Measurements from ENCODE around the gene CALR. TPM values are rescaled to one million over a fixed set of nuclear protein-coding genes. Genes with fewer than 3 reads are reported as not detected.
"Not testable (repeated sequence)": the region's sequence is repeated elsewhere in the genome, so short reads cannot be mapped to it uniquely, and the experiment has no call there.

The CALR gene
- total and polyA plus RNA-seq, 2 donors (not counting 1 experiment from before 2014, with no cell fraction given) = 1,447 to 2,757 TPM

GRCh38 chr19:12948612-12949362 lies 10.4 kb downstream of the CALR start:
- no peaks in the 10 kb centered on the region for H3K27me3 ChIP-seq (ENCODE audit: control insufficient read depth, insufficient read depth, low read length)
- no peaks in the 10 kb centered on the region for H3K9me3 ChIP-seq (ENCODE audit: control insufficient read depth, insufficient read depth, low read depth, low read length)
- H3K4me3 ChIP-seq (replicated peaks in 1 of 4; ENCODE audit: control extremely low read depth in 1 of 4, insufficient read depth in 1 of 4, low read depth in 3 of 4, low read length in 4 of 4) = no peak overlapping the region
- no peak for DNase-seq (ENCODE audit: low read depth in 2 of 2)
- H4K20me1 ChIP-seq (ENCODE audit: control insufficient read depth, extremely low read depth, insufficient read depth, low read length) = no peaks in the 10 kb centered on the region
- peaks cover 20% of the 10 kb centered on the region for H3K4me1 ChIP-seq (ENCODE audit: control insufficient read depth, extremely low read depth, insufficient read depth, low read length)
- no peak overlapping the region for H3K9ac ChIP-seq (ENCODE audit: insufficient read depth, low read length)
- no peak overlapping the region for H3K4me2 ChIP-seq (ENCODE audit: extremely low read depth, insufficient read depth, low read length)
- H3K36me3 ChIP-seq (ENCODE audit: control insufficient read depth, insufficient read depth, low read length) = peaks cover 40% of the 10 kb centered on the region
- H3K79me2 ChIP-seq (ENCODE audit: control insufficient read depth, insufficient read depth, low read length) = peaks cover 36% of the 10 kb centered on the region
- H2AFZ ChIP-seq (ENCODE audit: low read length) = no peak overlapping the region
- H3K27ac ChIP-seq (ENCODE audit: insufficient read depth, low read length) = peak overlapping the region; percentile 24
- TF ChIP-seq EZH2 (IDR thresholded peaks at IDR 0.05; ENCODE audit: low read length, missing control alignments) = no peak
- no peak for TF ChIP-seq CTCF (conservative IDR thresholded peaks at IDR 0.05 in 1 of 2, IDR thresholded peaks at IDR 0.05 in 1 of 2; ENCODE audit: low read depth in 1 of 2, low read length in 2 of 2)

- no peak for DNase-seq (ENCODE audit: low read depth in 2 of 2)
- H3K27ac ChIP-seq (ENCODE audit: insufficient read depth, low read length) = peak overlapping the region; percentile 37
These were observed 11.2 kb downstream of the CALR start for GRCh38 chr19:12949363-12950283.

GRCh38 chr19:12952050-12952449 lies 13.6 kb downstream of the CALR start:
- peak overlapping the region; percentile 82 for H3K27ac ChIP-seq (ENCODE audit: insufficient read depth, low read length)
- not testable (repeated sequence) for H3K9ac ChIP-seq (ENCODE audit: insufficient read depth, low read length)

More at GRCh38 chr19:12949363-12950283, 11.2 kb downstream of the CALR start:
- Histone ChIP-seq H3K27me3 (ENCODE audit: control insufficient read depth, insufficient read depth, low read length) (no peaks in the 10 kb centered on the region), H3K4me3 (replicated peaks in 1 of 4; ENCODE audit: control extremely low read depth in 1 of 4, insufficient read depth in 1 of 4, low read depth in 3 of 4, low read length in 4 of 4) (no peak overlapping the region), H4K20me1 (ENCODE audit: control insufficient read depth, extremely low read depth, insufficient read depth, low read length) (no peaks in the 10 kb centered on the region), H3K4me2 (ENCODE audit: extremely low read depth, insufficient read depth, low read length) (no peak overlapping the region), H3K4me1 (ENCODE audit: control insufficient read depth, extremely low read depth, insufficient read depth, low read length) (peaks cover 24% of the 10 kb centered on the region), H3K9me3 (ENCODE audit: control insufficient read depth, insufficient read depth, low read depth, low read length) (no peaks in the 10 kb centered on the region), H3K79me2 (ENCODE audit: control insufficient read depth, insufficient read depth, low read length) (peaks cover 45% of the 10 kb centered on the region), H3K9ac (ENCODE audit: insufficient read depth, low read length) (peak overlapping the region; percentile 5), H3K36me3 (ENCODE audit: control insufficient read depth, insufficient read depth, low read length) (peaks cover 40% of the 10 kb centered on the region), H2AFZ (ENCODE audit: low read length) (no peak overlapping the region)
- no peak for TF ChIP-seq EZH2 (IDR thresholded peaks at IDR 0.05; ENCODE audit: low read length, missing control alignments)
- TF ChIP-seq CTCF (conservative IDR thresholded peaks at IDR 0.05 in 1 of 2, IDR thresholded peaks at IDR 0.05 in 1 of 2; ENCODE audit: low read depth in 1 of 2, low read length in 2 of 2) = no peak

More at GRCh38 chr19:12952050-12952449, 13.6 kb downstream of the CALR start:
- H3K36me3 ChIP-seq (ENCODE audit: control insufficient read depth, insufficient read depth, low read length) = peaks cover 39% of the 10 kb centered on the region
- H3K4me3 ChIP-seq (replicated peaks in 1 of 4; ENCODE audit: control extremely low read depth in 1 of 4, insufficient read depth in 1 of 4, low read depth in 3 of 4, low read length in 4 of 4); H3K4me2 ChIP-seq (ENCODE audit: extremely low read depth, insufficient read depth, low read length); H2AFZ ChIP-seq (ENCODE audit: low read length); DNase-seq (ENCODE audit: low read depth in 2 of 2); H3K9me3 ChIP-seq (ENCODE audit: control insufficient read depth, insufficient read depth, low read depth, low read length); H3K27me3 ChIP-seq (ENCODE audit: control insufficient read depth, insufficient read depth, low read length); H4K20me1 ChIP-seq (ENCODE audit: control insufficient read depth, extremely low read depth, insufficient read depth, low read length): not testable (repeated sequence)
- peaks cover 56% of the 10 kb centered on the region for H3K79me2 ChIP-seq (ENCODE audit: control insufficient read depth, insufficient read depth, low read length)
- H3K4me1 ChIP-seq (ENCODE audit: control insufficient read depth, extremely low read depth, insufficient read depth, low read length) = peaks cover 17% of the 10 kb centered on the region

Data from fibroblast of lung (primary cell).